HFFc6 (cell line): ENCODE results near the gene RBM15B. TPM values are rescaled to one million over a fixed set of nuclear protein-coding genes. Genes with fewer than 3 reads are reported as not detected.
A peak's percentile ranks its signal among the peaks of the same experiment; 100 is the strongest.

Experiments
- DNase-seq: peaks from one replicate; pipeline ENCODE4 v3.0.0-alpha.2; 2018
- H3K27ac Mint-ChIP-seq: 2 replicates; pipeline ENCODE4 v1.8.0; 2020; ENCODE audit warnings: mild to moderate bottlenecking, mixed read lengths
- H3K27me3 Mint-ChIP-seq: 2 replicates; pipeline ENCODE4 v1.8.0; 2021; ENCODE audit warnings: mild to moderate bottlenecking, moderate library complexity, mixed read lengths; ENCODE audit not compliant: insufficient read depth
- H3K36me3 Mint-ChIP-seq: 2 replicates; pipeline ENCODE4 v1.8.0; 2021; ENCODE audit warnings: low read depth, mixed read lengths
- H3K4me1 Mint-ChIP-seq: 2 replicates; pipeline ENCODE4 v1.8.0; 2020; ENCODE audit warnings: low read depth, mixed read lengths
- H3K4me3 Mint-ChIP-seq: 2 replicates; pipeline ENCODE4 v1.8.0; 2020; ENCODE audit warnings: mild to moderate bottlenecking, moderate library complexity, mixed read lengths
- H3K9me3 Mint-ChIP-seq: 2 replicates; pipeline ENCODE4 v1.8.0; 2020; ENCODE audit warnings: mild to moderate bottlenecking, mixed read lengths
- total RNA-seq, 6 experiments: library from RNA; stranded (reverse); fragmentation: NEBNext Ultra II Directional; extraction: Animal tissue kit (Norgen Biotek cat#: 25700); gene quantifications; 2 replicates in 1 of 6; 3 replicates in 5 of 6; pipeline ENCODE4 v1.2.3, GENCODE V29; 2021
- TF ChIP-seq, protein P1 (sequence below): fragments of 200-600 bp; sonication (generic); IDR thresholded peaks from 2 replicates; pipeline ENCODE4 v1.5.0; 2021; ENCODE audit warnings: antibody characterized with exemption, mild to moderate bottlenecking

The RBM15B gene
- total RNA-seq, 6 experiments from 2014 or later = 25.8 to 30.6 (median 29.2) TPM

DNA sequence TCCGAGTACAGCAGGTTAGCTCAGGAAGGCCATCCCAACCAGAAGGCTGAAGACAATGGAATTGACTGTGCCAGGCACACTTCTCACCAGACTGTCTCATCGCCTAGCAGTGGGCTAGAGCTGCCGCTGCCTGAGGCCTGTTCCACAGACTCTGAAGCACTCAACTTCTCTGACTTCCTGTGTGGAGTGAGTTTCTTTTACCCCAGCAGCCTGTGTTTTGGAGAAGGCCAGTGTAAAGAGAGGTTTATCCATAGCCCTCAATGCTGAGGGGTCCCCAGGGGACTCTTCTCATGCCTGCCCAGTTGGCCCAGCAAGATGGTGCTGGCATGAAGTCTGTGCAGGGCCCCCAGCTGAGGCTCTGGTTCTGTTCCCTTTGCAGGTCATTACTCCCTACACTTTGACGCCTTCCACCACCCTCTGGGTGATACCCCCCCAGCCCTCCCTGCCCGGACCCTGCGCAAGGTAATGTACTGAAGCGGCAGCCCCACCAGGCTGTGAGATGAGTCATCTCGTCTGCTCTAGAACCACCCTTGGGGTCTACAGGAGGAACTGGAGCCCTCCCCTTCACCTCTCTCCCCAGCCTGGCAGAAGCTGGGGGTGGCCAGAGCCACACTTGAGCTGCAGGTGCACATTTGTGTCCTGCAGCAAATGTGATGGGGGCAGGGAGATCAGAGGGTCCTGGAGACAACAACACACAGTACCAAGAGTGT, 11.2 kb upstream of the RBM15B start:
- H3K4me1 Mint-ChIP-seq = peaks cover 13% of the 10 kb centered on the region
- no peak overlapping the region for H3K27ac Mint-ChIP-seq
- H3K36me3 Mint-ChIP-seq = peaks cover 10% of the 10 kb centered on the region
- no peak for DNase-seq
- H3K4me3 Mint-ChIP-seq = no peak overlapping the region
- H3K9me3 Mint-ChIP-seq = no peaks in the 10 kb centered on the region
- TF ChIP-seq, protein P1, sequence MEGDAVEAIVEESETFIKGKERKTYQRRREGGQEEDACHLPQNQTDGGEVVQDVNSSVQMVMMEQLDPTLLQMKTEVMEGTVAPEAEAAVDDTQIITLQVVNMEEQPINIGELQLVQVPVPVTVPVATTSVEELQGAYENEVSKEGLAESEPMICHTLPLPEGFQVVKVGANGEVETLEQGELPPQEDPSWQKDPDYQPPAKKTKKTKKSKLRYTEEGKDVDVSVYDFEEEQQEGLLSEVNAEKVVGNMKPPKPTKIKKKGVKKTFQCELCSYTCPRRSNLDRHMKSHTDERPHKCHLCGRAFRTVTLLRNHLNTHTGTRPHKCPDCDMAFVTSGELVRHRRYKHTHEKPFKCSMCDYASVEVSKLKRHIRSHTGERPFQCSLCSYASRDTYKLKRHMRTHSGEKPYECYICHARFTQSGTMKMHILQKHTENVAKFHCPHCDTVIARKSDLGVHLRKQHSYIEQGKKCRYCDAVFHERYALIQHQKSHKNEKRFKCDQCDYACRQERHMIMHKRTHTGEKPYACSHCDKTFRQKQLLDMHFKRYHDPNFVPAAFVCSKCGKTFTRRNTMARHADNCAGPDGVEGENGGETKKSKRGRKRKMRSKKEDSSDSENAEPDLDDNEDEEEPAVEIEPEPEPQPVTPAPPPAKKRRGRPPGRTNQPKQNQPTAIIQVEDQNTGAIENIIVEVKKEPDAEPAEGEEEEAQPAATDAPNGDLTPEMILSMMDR = no peak
- peaks cover 6% of the 10 kb centered on the region for H3K27me3 Mint-ChIP-seq

DNA sequence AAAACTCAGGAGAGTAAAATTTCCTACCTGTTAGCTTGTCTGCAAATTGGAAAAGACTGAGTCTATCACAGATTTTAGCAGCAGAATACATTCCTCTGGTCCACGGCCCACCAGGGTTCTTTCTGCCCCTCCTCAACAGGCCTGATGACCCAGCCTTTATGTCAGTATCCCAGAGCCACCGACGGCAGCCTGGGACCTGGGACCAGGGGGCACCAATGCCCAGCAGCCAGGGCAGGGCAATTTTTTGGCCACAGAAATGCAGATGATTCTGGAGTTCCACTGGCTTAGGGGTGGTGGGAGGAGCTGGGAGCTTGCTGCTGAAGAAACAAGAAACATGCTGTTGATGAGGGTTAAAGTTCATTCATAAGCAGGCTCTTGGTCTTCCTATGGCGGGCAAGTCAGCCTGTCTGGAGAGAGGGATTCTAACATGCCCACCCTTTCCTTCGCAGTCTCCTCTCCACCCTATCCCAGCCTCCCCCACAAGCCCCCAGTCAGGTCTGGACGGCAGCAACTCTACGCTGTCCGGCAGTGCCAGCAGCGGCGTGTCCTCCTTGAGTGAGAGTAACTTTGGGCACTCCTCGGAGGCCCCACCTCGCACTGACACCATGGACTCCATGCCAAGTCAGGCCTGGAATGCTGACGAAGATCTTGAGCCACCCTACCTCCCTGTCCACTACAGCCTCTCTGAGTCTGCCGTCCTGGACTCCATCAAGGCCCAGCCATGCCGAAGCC, 10.3 kb upstream of the RBM15B start:
- peaks cover 1% of the 10 kb centered on the region for H3K27me3 Mint-ChIP-seq
- H3K4me3 Mint-ChIP-seq = no peak overlapping the region
- TF ChIP-seq, protein P1 = no peak
- DNase-seq = no peak
- H3K4me1 Mint-ChIP-seq = peaks cover 15% of the 10 kb centered on the region
- no peaks in the 10 kb centered on the region for H3K9me3 Mint-ChIP-seq
- H3K36me3 Mint-ChIP-seq = peaks cover 13% of the 10 kb centered on the region
- H3K27ac Mint-ChIP-seq = no peak overlapping the region

DNA sequence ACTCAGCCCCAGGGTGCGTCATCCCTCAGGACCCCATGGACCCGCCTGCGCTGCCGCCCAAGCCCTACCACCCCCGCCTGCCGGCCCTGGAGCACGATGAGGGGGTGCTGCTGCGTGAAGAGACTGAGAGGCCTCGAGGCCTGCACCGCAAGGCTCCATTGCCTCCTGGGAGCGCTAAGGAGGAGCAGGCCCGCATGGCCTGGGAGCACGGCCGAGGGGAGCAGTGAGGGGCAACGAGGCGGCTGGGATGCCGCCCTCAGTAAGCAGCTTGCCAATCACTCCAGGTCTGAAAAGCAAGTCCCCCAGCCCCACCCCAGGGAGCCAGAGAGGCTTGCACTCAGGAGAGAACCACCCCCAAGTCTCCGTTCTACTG, 9.8 kb upstream of the RBM15B start:
- peaks cover 1% of the 10 kb centered on the region; the same call in 1 of the 2 replicates for H3K27me3 Mint-ChIP-seq
- peaks cover 20% of the 10 kb centered on the region for H3K4me1 Mint-ChIP-seq
- no peak overlapping the region for H3K27ac Mint-ChIP-seq
- H3K36me3 Mint-ChIP-seq = peaks cover 18% of the 10 kb centered on the region
- no peak overlapping the region for H3K4me3 Mint-ChIP-seq
- no peak for DNase-seq
- no peaks in the 10 kb centered on the region for H3K9me3 Mint-ChIP-seq
- TF ChIP-seq, protein P1 = no peak

DNA sequence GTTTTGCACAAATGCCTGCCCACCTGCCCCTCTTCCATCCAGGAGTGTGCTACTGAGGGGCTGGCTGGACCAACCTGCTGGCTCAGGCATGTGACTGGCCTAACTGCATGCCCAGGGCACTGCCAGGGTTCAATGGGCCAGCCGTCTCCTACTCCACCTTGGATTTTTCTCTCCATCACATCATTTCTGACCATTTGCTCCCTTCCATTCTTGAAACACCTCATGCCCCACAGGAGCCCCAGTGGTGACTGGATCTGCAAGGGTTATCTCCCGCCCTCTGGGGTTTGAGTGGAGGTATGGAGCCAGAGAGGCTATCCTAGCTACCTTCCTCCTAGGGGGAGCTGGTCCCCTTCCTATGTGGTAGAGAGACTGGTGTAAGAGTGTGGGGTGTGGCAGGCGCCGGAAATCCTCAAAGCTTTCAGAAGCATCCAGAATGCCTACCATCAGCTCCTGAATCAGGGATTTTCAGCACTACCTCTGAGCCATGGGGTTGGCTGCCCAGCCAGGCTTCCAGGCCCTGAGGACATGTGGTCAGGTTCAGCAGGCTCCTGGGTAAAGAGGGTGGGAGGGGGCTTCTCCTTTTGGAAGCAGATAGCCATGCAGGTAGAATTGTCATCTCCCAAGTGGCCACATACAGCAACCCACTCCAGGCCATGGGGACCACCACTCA, 8.9 kb upstream of the RBM15B start:
- peaks cover 27% of the 10 kb centered on the region for H3K4me1 Mint-ChIP-seq
- no peak overlapping the region for H3K27ac Mint-ChIP-seq
- H3K9me3 Mint-ChIP-seq = no peaks in the 10 kb centered on the region
- H3K27me3 Mint-ChIP-seq = peaks cover 1% of the 10 kb centered on the region
- no peak overlapping the region for H3K4me3 Mint-ChIP-seq
- peaks cover 23% of the 10 kb centered on the region for H3K36me3 Mint-ChIP-seq
- DNase-seq = no peak
- TF ChIP-seq, protein P1 = 0 out of 2 replicates have a peak, but pooled peaks have one; percentile 6

DNA sequence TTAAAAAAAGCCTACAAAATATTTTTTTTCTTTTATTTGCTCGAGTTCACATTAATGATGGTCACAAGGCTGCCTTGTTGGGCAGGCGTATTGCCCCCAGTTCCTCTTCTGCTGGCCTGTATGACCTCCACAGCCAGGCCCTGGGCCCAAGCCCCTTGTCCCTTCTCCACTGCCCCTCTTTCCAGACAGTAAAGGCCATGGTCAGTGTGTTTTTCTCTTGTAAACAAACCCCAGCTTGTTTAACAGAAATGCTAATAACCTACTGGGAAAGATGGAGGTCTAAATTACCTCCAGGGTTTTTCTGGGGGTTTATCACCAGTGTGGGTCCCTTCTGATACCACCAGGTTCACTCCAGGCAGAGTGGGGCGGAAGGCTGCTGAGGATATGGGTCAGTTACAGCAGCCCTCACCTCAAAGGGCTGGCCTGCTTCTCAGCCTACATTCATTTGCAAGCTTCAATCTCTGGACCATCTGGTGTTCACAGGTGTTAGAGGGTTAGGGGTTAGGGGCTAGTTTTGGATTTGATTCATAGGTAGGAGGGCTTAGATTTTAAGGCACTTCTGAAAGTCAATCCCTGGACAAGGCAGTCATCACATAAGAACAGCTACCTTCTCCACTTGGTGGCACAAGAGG, 8.0 kb upstream of the RBM15B start:
- Mint-ChIP-seq H3K4me3 (peak overlapping the region; percentile 95), H3K9me3 (no peaks in the 10 kb centered on the region), H3K36me3 (peaks cover 29% of the 10 kb centered on the region), H3K27ac (no peak overlapping the region; the same call in 1 of the 2 replicates), H3K27me3 (peaks cover 1% of the 10 kb centered on the region), H3K4me1 (peaks cover 35% of the 10 kb centered on the region)
- DNase-seq = no peak
- TF ChIP-seq, protein P1 = no peak
